Ishikawa (cell line): ENCODE results near the gene TMEM132D.

Experiments used
- CREB1 ChIP-seq: IDR thresholded peaks from 2 replicates; pipeline ENCODE4 v1.6.1; 2012; ENCODE audit warnings: low read depth
- EP300 ChIP-seq: IDR thresholded peaks from 2 replicates; pipeline ENCODE4 v1.6.1; 2012; ENCODE audit warnings: borderline replicate concordance
- NFIC ChIP-seq: IDR thresholded peaks from 2 replicates; pipeline ENCODE4 v1.6.1; 2012
- RAD21 ChIP-seq: IDR thresholded peaks from 2 replicates; pipeline ENCODE4 v1.6.1; 2012; ENCODE audit warnings: low read depth

- TF ChIP-seq RAD21 (no peak), NFIC (no peak), CREB1 (no peak), EP300 (no peak)
These were observed 784.3 kb downstream of the TMEM132D start for GRCh38 chr12:129119537-129119936.
